NCI-H82 treated with DMSO at 0.1 percent for 48 hours (cell line): ENCODE results near the gene MDH1B.

Experiments
- DNase-seq: peaks from one replicate; lab custom pipeline; 2025; ENCODE audit not compliant: unreplicated experiment; lab: John Stamatoyannopoulos, UW

The MDH1B gene

GRCh38 chr2:206698811-206699210, 66.3 kb downstream of the MDH1B start:
- DNase-seq: no peak

GRCh38 chr2:206696910-206697309, 68.2 kb downstream of the MDH1B start:
- DNase-seq: no peak

DNA sequence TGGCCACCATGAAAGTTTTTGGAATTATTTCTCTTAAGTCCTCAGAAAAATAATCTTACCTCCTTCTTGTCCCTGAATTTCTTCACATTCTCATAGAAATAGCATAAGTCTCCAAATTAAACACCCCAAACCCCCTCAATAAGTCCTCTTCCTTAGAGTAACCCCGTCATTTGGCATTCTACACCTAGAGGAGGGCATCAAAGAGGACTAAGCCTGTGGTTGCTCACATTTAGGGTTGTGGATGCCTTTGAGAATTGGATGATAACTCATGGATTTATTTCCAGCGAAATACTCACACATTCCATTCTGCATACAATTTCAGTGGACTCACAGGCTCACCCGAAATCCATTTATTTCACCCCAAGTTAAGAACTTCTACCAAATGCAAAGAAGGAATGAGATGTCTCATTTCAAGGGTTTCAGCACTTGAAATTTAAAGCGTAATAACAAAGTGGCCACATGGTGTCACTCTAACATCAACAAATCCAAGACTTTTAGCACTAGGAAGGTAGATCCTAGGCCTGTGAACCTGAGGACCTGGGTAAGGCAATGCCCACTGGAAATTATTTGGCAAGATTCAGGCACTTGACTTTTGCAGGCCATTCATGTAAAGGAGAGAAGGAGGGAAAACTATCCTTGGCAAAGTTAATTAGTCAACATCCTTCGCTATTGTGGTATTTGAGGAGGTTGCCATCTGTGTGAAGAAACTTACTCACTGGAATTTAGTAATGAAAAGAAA, 71.6 kb downstream of the MDH1B start:
- DNase-seq: peak; percentile 33

DNA sequence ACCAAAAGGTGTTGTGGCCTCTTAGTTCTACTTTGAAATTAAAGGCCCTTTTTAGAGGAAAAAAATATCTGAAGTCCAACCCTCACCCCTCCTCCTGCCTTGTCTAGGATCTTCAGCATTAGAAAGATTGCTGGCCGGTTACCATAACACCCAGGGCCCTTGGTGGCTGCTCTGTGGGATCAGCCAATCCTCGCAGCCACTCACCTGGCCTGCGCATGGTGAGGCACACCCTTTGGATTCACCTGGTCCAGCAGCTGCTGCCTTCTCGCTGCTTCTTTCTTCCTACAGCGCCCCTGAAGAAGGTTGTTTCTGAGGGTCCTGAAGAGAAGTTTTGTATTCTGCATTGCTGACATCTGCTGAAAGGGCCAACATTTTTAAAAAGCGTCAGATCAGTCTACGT, 72.2 kb downstream of the MDH1B start:
- no peak for DNase-seq

- DNase-seq: no peak
Measured at GRCh38 chr2:206688990-206689389, 76.1 kb downstream of the MDH1B start.

- DNase-seq: no peak
Measured at GRCh38 chr2:206688453-206688852, 76.7 kb downstream of the MDH1B start.
